Activated T-helper 1 cell treated with Interleukin-2 at 50 U/mL for 16 hours (primary cell): ENCODE data around the gene FAM3C.
A peak's percentile ranks its signal among the peaks of the same experiment; 100 is the strongest.
"Not testable (repeated sequence)": the region's sequence is repeated elsewhere in the genome, so short reads cannot be mapped to it uniquely, and the experiment has no call there.

Experiments
- DNase-seq: peaks from one replicate; pipeline ENCODE4 v3.0.0-alpha.2; 2020; ENCODE audit warnings: low read depth

FAM3C gene, protein sequence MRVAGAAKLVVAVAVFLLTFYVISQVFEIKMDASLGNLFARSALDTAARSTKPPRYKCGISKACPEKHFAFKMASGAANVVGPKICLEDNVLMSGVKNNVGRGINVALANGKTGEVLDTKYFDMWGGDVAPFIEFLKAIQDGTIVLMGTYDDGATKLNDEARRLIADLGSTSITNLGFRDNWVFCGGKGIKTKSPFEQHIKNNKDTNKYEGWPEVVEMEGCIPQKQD

DNA sequence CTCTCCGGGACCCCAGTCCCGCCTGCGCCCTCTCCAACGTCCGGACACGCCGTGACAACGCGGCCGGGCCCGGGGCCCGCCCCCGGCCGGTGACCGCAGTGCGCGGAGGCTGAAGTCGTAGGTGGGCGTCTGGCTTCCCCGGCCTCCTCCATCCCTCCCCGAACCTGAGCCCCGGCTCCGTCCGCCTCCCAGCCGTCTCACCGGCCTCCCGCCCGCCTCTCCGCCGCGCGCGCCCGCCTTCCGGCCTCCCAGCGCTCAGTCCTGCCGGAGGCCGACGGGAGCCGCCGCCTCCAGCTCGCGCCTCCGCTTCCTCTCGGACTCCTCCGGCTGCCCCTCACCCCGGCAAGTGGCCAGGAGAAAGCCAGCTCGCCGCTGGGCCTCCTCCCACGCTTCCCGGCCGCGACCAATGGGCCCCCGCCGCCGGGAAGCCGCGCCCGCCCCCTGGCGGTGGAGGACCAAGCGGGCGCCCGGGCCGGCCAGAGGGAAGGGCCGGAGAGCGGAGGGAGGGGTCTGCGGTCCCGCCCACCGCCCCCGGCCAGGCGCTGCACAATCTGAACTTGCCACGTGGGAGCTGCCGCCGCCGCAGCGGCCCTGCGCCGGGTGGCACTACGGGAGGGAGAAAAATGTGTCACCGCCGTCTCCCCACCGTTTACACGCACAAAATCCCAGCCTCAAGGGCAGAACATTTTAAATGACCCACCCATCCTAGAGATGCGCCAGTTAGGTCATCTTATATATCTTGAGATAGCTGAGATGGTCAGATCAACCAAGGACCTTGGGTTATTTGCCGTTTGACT, at the start of gene FAM3C:
Gene FAM3C (minus strand): TSS at position 348 of the 797 bp plus-strand sequence. CDS start 13,339 bp downstream, outside the sequence.
- DNase-seq: peak; percentile 68

DNA sequence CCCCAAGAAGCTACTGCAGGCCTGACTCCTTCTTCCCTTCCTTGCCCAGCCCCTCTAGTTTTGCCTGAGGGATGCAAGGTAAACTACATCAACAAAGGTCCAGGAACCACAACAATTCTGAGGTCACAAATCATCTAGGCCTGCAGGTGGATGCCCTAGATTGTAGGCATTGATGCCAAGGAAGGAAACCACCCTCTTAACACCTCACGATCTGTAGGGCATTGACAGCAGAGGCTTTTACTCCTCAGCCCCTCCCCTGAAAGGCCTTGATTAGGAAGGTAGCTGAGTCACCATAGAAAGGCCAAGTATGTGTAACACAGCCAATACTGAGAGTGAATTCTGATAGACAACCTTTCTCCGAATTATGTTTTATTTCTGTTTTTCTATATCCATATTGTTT, 46.7 kb upstream of the FAM3C start:
- no peak for DNase-seq

DNA sequence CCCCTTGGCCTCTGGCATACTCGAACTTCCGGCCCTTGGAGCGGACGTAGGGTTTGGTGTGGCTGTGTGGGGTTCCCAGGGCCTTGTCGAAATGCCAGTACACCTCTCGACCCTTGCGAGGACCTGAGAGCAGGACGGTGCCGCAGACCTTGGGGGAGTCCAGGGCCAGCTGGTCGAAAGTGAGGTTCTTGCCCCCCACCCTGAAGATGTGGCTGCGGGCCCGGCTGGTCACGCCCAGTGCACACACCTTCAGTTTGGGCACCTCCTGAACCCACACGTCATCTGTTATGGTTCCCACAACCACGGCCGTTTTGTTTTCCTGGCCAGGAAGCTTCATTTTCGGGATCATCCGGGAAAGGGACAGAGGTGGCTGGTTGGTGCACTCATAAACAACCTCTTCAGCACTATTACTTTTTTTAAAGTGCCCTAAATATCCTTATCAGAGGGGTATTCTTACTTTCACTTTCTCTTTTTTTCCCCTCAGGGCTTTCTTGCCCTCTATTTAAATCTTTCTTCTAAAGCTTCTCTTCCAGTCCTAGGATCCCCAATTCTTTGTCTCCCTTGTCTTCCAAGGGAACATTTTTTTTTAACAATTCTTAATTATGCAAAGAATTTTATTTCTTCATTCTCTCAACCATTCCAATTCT, 44.9 kb upstream of the FAM3C start:
- DNase-seq: no peak

DNA sequence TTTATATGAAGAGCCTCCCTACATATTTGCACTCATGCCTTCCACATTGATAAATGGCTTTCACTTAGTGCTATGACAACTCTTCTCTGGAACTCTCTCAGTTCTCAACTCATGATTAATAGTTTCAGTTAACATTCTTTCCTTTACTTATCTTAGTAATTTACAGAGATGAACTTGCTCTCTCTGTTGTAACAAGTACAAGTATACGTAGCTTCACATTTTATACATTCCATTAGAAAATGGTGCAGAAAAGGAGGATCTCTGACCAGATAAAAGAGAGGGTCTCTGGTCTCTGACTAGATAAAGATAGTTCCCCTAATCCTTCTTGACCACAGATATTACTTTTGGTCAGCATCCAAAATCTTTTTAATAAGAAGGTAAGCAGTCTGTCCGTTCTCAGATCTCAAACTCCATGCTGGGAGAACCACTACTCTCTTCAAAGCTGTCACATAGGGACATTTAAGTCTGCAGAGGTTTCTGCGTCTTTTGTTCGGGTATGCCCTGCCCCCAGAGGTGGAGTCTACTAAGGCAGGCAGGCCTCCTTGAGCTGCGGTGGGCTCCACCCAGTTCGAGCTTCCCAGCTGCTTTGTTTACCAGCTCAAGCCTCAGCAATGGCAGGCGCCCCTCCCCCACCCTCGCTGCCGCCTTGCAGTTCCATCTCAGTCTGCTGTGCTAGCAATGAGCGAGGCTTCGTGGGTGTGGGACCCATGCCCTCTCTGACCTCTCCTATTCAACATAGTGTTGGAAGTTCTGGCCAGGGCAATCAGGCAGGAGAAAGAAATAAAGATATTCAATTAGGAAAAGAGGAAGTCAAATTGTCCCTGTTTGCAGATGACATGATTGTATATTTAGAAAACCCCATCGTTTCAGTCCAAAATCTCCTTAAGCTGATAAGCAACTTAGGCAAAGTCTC, 42.2 kb upstream of the FAM3C start:
- peak; percentile 69 for DNase-seq

DNA sequence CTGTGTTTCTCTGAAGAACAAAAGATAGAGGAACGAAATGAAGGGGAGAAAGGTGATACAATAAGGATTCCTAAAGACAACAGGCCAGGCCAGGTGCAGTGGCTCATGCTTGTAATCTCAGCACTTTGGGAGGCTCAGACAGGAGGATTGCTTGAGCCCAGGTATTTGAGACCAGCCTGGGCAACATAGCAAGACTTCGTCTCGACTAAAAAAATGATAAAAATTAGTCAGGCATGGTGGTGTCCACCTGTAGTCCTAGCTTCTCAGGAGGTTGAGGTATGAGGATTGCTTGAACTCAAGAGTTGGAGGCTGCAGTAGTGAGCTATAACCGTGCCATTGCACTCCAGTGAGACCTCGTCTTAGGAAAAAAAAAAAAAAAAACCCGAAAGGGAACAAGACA, 41.4 kb upstream of the FAM3C start:
- DNase-seq: no peak

DNA sequence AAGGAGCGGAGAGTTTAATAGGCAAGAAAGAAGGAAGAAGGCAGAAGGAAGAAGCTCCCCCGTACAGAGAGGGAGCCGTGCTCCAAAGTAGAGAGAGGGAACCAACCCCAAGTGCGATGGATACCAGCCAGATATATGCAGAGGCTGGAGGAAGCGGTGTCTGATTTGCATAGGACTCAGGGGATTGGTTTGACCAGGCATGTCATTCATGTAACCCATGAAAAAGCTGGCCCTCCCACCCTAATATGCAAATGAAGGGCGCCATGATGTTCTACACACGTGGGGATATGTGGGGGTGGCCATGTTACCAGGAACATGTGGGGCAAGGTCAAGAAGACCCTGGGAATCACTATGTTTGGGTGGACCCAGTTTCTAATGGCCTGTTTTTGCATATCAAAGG, 40.6 kb upstream of the FAM3C start:
- DNase-seq: no peak

DNA sequence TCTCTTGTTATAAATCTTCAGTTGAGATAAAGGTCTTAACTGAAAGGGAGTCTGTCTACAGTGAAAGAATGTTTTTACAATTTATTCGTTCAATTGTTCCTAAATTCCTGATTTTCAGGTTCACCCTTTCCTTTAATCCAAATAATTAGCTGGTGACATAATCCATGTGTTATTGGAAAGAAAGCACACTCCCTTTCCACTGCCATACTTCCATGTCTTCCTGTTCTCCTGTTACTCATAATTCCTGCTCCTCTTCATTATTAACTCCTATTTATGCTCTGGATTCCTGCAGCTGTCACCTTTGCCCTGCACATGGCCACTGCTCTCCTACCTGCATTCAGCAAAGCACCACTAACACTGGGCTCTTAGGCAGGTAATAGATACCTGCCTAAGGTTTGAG, 40.0 kb upstream of the FAM3C start:
- no peak for DNase-seq

DNA sequence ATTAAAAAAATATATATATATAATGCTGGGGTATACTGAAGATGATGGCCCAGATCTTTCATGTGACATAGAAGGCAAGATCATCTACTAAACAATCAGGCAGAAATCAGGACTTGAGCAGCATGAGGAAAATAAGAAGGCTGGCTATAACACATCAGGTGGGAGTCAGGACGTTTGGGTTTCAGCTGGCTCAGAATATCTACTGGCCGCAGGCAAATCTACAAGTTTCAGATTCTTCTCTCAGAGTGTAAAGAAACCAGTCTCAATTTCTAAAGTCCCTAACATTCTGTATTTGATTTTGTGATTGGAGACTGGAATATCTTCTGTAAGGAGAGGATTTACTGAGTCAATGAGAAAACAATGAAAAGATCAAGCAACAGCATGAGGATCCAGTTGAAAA, 37.7 kb upstream of the FAM3C start:
- DNase-seq: no peak

DNA sequence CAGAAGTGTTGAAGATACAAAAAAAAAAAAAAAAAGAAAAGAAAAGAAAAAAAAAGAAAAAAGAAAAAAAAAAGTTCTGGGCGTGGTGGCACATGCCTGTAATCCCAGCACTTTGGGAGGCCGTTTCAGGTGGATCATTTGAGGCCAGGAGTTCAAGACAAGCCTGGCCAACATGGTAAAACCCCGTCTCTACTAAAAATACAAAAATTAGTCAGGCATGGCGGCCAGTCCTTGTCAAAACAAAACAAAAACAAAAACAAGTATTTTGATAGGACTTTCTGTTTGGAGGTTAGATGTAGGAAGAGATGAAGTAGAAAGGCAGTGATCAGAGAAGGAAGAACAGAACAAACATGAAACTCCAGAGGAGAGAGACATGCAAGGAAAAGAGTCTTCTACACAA, 36.4 kb upstream of the FAM3C start:
- DNase-seq: not testable (repeated sequence)

DNA sequence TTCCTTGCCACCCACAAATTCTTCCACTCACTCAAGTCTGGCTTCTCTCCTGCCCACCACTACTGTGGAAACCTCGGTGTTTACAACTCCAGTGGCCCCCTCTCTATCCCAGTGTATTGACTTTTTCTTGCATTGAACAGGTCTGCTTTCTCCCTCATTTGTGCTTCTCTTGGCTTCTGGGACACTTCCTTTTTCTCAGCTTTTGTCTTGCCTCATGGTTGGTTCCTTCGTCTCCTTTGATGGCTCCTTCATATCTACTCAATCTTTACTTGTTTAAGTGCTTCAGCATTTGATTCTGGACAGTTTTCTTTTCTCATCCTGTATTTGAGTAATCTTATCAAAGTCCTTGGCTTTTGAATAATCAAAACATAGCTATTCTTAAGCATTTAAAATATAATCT, 35.9 kb upstream of the FAM3C start:
- DNase-seq: no peak

DNA sequence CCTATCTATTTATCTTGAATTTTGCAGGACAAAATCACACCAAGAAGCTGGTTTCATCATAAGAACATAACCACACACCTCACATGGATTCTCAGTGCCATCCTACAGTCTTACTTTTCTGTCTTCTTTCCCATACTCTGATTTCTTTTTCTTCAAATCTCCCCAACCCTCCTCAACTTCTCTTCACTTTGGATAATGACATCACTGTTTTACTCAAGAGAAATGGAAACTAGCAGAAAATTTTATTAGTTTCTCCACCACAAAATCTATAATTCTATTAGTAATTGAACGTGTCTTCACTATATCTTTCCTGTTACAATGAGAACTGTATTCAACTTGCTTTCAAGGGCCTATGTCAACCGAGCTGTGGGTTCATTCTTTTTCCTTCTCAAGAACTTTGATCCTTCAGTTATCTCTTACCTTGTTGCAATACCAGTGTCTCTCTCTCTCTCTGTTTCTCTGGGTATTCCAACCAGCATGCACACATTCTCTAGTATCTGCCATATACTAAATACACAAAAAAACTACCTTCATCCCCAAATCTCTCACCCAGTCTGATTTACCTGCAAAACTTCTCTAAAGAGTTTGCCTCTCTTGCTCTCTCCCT, 35.4 kb upstream of the FAM3C start:
- no peak for DNase-seq

DNA sequence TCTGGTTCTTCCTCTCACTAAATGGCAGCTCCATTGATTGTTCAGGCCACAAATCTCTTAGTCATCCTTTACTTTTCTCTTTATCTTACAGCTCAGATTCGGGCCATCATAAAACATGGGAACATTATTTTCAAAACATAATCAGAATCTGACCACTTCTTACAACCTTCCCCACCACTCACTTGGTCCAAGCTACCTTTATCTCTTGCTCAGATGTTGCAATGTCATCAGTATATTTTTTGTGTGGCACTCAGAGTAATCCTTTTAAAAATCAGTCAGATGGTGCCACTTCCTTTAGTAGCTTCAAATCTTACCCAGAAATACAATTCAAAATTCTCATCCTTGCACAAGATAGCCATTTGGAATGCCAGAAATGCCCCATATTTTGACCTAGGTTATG, 34.5 kb upstream of the FAM3C start:
- DNase-seq: no peak

DNA sequence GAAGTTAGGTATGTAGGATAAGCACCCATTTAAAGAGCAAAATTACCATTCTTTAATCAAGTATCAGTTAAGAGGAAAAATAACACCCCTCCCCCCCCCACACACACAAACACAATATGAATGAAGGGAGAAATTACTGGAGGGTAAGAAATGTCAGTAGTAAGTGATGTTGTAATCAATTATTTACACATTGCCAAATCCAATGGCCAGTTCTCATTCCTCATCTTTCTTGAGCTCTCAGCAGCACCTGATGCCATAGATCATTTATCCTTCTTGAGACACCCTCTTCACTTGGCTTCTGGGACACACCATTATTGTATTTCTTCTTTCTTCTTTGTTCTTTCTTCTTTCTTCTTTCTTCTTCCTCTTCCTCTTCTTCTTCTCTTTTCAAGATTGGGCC, 33.7 kb upstream of the FAM3C start:
- no peak for DNase-seq

DNA sequence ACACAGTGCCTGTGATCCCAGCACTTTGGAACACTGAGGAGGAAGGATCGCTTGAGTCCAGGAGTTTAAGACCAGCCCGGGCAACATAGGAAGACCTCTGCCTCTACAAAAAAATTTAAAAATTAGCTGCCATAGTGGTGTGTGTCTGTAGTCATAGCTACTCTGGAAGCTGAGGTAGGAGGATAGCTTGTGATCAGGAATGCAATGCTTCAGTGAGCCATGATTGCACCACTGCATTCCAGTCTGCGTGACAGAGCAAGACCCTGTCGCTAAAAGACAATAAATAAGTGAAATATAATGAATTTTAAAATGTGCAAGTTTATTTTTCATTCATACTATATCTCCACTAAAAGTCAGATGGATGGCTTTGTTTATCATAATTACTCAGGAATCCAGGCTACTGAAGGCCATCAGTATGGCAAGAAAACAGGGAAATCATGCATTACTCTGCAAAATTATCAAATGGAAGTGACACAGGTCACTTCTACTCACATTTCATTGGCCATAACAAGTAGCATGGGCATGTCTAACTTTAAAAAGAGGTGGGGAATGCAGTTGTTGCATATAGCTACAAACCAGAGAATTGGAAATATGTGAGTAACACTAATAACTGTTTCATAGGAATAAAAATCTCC, 32.9 kb upstream of the FAM3C start:
- DNase-seq: no peak

DNA sequence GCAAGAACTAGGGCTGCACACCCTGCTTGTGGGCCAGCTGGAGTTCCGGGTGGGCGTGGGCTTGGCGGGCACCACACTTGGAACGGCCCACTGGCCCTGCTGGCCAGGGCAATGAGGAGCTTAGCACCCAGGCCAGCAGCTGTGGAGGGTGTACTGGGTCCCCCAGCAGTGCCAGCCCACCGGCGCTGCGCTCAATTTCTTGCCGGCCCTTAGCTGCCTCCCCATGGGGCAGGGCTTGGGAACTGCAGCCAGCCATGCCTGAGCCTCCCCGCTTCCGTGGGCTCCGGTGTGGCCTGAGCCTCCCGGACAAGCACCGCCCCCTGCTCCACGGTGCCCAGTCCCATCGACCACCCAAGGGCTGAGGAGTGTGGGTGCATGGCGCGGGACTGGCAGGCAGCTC, 25.6 kb upstream of the FAM3C start:
- not testable (repeated sequence) for DNase-seq

DNA sequence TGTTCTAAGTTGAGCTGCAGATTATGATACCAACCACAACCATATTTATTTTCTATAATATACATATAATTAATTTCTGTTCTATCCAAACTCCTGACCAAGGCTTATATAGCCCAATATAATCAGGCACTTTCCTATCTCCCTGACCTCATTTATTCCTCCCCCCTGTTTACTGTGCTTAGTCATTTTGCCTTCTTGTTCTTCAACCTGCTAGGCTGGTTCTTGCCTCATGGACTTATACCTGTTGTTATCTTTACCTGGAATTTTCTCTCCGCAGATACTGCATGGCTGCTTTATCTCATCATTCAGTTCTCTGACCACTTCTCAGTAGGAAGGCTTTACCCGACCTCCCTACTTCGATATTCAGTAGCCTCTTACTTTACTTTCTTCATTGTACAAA, 24.9 kb upstream of the FAM3C start:
- DNase-seq: no peak

DNA sequence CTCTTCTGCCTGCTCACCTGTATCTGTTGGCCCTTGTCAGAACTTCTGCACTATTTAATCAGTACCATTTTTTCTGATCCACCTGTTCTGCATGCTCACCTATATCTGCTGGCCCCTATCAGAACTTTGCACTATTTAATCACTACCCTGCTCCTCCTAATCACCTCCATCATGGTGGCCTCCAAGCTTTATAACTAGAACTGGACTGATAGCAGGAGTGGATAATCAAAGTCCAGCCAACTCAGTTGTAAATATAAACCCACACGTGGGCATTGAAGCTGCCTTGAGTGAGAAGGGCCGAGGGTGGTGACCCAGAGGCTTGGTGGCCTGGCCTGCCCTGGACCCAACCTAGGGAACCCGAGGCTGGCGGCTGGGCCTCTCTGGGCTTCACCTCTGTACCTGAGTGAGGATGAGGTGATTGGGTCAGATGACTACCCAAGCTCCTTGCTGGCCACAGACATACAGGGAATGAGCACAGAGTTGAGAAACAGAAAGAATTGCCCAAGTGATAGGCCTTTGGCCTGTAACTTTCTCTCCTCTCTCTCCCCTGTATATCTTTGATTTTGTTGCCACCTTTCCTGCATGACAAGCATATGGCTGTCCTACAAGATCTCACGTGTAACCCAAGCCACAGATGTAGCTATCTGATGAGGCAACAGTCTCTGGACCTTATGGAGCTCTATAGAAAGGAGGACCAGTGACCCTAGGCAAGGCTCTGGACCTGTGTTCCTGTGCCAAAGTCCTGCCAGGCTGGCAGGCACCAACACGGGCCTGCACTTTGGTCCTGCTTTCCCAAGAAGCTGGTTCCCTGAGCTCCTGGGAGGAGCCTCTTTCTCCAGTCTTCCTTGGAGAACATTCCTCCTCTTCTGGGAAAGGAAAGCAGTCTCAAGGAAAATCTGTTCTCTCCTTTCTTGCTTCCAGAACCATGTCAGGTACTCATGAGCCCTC, 23.4 kb upstream of the FAM3C start:
- DNase-seq: no peak

DNA sequence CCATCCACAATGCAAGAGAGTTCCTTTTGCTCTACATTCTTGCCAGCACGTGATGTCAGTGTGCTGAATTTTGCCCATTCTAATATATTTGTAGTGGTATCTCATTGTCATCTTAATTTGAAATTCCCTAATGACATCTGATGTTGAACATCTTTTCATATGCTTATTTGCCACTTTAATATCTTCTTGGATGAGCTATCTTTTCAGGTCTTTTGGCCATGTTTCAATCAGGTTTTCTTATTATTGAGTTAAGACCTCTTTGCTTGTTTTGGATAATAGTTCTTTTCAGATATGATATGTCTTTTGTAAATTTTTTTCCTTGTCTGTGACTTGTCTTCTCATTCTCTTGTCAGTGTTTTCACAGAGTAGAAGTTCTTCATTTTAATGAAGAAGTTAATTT, 20.4 kb upstream of the FAM3C start:
- no peak for DNase-seq

DNA sequence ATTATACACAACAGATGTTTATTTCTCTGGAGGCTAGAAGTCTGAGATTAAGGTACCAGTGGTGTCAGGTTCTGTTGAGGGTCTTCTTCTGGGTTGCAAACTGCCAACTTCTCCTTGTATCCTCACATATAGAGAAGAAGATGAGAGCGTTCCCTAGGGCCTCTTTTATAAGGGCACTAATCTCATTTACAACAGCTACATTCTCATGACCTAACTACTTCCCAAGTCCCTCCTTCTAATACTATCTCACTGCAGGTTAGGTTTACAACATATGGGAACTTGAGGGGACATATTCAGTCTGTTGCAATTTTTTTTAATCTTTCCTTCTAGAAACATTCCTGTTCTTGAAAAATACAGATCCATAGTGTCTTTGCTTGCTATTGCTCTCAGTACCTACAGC, 18.3 kb upstream of the FAM3C start:
- no peak for DNase-seq

DNA sequence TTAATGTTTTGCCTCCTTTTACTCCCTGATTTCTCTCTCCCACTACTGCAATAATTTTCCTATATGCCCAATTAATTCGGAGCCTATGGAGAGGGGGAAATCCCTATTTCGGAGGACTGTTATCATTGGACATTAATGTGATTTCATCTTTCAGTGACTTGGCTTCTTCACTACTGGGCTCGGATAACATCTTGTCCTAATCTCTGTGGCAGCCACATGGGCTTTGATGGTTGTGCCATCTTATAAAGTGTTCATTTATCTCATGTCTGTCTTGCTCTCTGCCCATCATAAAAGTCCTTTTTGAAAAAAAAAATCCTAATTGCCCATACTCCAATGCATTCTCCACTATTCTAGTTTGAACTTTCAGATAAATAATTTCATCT, 15.5 kb upstream of the FAM3C start:
- no peak for DNase-seq
